HG02623 (cell line): ENCODE measurements around the gene ZDHHC11.
"Not testable (repeated sequence)": the region's sequence is repeated elsewhere in the genome, so short reads cannot be mapped to it uniquely, and the experiment has no call there.

Source experiments
- ATAC-seq: cut with Tn5 transposase; IDR thresholded peaks from one replicate; pipeline ENCODE4 v1.9.1; 2021; ENCODE audit warnings: moderate library complexity; ENCODE audit not compliant: unreplicated experiment

The ZDHHC11 gene

GRCh38 chr5:860506-861150 is 9.8 kb upstream of the ZDHHC11 start:
- no peak for ATAC-seq

GRCh38 chr5:859798-860296 is 9.1 kb upstream of the ZDHHC11 start:
- ATAC-seq, result no peak

GRCh38 chr5:859391-859790 is 8.6 kb upstream of the ZDHHC11 start:
- ATAC-seq, result no peak

DNA sequence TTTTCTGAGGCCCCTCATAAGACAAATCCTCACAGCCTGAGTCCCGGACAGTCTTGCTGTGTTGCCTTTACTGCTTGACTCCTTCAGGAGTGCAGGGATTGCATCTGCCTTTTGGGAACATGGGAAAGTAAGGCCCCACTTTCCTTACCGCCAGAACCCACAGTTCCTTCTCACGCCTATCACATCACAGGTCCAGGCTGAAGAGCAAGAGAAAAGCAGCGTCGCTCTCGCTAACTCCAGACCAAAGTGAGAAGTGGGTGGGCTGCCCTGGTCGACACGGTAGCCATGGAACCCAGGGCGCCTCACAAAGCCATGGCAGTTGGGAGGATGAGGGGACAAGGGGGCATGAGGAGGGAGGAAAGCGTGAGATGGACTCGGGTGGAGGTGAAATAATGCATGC is 7.9 kb upstream of the ZDHHC11 start:
- no peak for ATAC-seq

DNA sequence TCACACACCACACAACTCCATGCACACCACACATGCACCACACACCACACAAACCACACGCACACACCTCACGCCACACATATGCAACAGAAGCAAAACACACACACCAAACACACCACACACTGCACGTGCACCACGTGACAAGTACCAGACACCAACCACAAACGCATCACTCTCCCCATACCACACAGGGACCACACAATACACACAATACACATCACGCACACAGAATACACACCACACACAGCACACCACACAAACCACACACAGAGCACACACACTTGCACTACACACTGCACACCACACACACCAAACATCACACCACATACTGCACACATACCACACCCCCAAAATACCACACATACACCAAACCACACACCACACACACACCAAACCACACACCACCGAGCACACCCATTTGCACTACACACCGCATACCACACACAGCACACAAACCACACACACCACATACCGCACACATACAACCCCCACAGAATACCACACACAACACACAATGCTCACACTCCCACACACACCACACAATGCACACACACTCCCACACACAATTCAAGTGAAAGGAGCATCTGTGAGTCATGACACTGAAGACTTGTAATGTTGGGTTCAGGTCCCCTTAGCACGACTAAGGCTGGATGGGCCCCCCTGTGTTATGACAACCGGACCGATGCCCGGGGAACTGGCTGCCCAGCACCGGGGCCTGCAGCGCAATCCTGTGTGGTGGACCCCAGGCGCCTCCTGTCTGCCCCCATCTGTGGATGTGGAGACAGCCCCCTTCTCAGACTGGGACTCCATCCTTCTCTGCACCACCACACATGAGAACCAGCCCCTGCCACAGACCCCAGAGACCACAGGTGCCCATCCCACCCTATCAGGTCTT is 6.0 kb upstream of the ZDHHC11 start:
- no peak for ATAC-seq

DNA sequence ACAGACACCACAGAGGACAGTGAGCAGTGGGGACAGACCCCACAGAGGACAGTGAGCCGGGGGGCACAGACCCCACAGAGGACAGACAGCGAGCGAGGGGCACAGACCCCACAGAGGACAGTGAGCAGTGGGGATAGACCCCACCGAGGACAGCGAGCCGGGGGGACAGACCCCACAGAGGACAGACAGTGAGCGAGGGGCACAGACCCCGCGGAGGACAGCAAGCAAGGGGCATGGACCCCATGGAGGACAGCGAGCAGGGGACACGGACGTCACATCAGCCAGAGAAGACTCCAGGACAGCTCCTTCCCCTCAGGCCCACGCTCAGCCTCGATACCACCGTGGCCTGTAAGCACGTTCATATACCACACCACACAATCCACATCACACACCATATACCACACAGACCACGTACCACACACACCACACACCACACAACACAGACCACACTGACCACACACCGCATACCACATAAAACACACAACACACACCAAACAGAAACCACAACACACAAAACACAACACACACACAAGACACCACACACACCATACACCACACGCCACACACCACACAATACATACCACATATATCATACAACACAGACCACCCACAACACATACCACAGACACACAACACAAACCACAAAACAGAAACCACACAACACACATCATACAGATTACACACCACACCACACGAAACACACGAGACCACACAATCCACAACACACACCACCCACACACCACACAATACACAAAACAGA is 5.2 kb upstream of the ZDHHC11 start:
- ATAC-seq, result no peak

DNA sequence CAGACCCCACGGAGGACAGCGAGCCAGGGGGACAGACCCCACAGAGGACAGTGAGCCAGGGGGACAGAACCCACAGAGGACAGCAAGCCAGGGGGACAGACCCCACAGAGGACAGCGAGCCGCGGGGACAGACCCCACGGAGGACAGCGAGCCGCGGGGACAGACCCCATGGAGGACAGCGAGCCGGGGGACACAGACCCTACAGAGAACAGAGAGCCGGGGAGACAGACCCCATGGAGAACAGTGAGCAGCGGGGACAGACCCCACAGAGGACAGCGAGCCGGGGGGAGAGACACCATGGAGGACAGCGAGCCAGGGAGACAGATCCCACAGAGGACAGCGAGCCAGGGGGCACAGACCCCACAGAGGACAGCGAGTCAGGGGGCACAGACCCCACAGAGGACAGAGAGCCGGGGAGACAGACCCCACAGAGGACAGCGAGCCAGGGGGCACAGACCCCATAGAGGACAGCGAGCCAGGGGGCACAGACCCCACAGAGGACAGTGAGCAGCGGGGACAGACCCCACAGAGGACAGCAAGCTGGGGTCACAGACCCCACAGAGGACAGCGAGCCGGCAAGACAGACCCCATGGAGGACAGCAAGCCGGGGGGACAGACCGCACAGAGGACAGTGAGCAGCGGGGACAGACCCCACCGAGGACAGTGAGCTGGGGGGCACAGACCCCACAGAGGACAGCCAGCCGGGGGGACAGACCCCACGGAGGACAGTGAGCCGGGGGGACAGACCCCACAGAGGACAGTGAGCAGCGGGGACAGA is 4.4 kb upstream of the ZDHHC11 start:
- no peak for ATAC-seq

GRCh38 chr5:854217-854616 is 3.4 kb upstream of the ZDHHC11 start:
- ATAC-seq, result no peak

DNA sequence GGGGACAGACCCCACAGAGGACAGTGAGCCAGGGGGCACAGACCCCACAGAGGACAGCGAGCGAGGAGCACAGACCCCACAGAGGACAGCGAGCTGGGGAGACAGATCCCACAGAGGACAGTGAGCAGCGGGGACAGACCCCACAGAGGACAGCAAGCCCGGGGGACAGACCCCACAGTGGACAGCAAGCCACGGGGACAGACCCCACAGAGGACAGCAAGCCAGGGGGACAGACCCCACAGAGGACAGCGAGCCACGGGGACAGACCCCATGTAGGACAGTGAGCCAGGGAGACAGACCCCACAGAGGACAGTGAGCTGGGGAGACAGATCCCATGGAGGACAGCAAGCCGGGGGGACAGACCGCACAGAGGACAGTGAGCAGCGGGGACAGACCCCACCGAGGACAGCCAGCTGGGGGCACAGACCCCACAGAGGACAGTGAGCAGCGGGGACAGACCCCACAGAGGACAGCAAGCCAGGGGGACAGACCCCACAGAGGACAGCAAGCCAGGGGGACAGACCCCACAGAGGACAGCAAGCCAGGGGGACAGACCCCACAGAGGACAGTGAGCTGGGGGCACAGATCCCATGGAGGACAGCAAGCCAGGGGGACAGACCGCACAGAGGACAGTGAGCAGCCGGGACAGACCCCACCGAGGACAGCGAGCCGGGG is 2.8 kb upstream of the ZDHHC11 start:
- not testable (repeated sequence) for ATAC-seq

- ATAC-seq, result no peak
Measured at GRCh38 chr5:852431-853401, 1.9 kb upstream of the ZDHHC11 start.

- no peak for ATAC-seq
Measured at GRCh38 chr5:852018-852417, 1.2 kb upstream of the ZDHHC11 start.

- no peak for ATAC-seq
Measured at GRCh38 chr5:851553-851952, 767 bp upstream of the ZDHHC11 start.

- ATAC-seq, result no peak
Measured at GRCh38 chr5:851076-851475, 290 bp upstream of the ZDHHC11 start.

DNA sequence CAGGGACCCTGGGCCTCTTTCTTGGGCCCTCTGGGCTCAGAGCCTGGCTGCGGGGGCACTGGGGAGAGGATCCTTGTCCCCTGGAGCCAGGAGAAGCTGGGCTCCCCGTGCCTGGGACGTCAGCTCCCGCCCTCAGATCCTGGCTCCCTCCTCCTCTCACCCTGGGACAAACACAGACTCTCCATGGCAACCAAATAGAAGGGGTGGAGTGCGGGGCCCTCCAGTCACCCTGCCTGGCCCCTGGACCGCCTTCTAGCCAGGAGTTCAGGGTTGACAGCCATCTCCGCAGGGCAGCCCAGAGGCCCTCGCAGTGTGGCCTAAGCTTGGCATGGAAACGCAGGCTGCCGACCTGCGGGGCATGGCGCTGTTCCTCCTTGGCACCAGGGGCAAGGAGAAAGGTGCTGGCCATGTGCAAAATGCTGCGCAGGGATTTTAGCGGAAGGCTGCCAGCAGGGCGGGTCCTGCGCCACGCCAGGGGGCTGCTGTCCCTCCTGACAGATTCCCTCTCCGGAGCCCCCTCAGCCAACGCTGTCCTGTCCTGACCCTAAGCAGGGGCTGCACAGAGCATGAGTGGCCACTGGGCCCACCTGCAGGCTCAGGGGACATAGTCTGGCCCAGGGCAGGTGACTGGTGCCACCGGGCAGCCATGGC is 1.0 kb downstream of the ZDHHC11 start:
- ATAC-seq, result no peak

- ATAC-seq, result no peak
Measured at GRCh38 chr5:848671-849111, 2.1 kb downstream of the ZDHHC11 start.

- ATAC-seq, result not testable (repeated sequence)
Measured at GRCh38 chr5:847736-848135, 3.0 kb downstream of the ZDHHC11 start.

GRCh38 chr5:847212-847611 is 3.6 kb downstream of the ZDHHC11 start:
- not testable (repeated sequence) for ATAC-seq

DNA sequence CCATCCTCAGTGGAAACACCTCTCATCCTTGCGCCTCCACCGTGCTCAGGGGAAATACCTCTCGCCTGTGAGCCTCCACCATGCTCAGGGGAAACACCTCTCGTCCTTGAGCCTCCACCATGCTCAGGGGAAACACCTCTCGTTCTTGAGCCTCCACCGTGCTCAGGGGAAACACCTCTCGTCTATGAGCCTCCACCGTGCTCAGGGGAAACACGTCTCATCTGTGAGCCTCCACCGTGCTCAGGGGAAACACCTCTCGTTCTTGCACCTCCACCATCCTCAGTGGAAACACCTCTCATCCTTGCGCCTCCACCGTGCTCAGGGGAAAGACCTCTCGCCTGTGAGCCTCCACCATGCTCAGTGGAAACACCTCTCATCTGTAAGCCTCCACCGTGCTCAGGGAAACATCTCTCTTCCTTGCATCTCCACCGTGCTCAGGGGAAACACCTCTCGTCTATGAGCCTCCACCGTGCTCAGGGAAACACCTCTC is 4.1 kb downstream of the ZDHHC11 start:
- not testable (repeated sequence) for ATAC-seq
